Left kidney (tissue), 2 donors: Measurements from ENCODE around the gene TUBA4B. TPM values are rescaled to one million over a fixed set of nuclear protein-coding genes. Genes with fewer than 3 reads are reported as not detected.

Experiments
- DNase-seq: peaks from one replicate; pipeline ENCODE4 v3.0.0-alpha.2; 2013
- polyA plus RNA-seq: library from polyadenylated mRNA; unstranded; fragments of 120-200 nt; gene quantifications from one replicate; pipeline ENCODE4 v1.2.1, GENCODE V29; 2013; ENCODE audit not compliant: insufficient read length

TUBA4B gene
- polyA plus RNA-seq, 1 donor = 0.75 TPM

- DNase-seq = peak; percentile 95
Measured at GRCh38 chr2:219218732-219219701, 34.0 kb upstream of the TUBA4B start, which contains the start of gene ABCB6. ABCB6 (minus strand) TSS chr2:219218958; CDS start chr2:219218673, 285 bp downstream.

DNA sequence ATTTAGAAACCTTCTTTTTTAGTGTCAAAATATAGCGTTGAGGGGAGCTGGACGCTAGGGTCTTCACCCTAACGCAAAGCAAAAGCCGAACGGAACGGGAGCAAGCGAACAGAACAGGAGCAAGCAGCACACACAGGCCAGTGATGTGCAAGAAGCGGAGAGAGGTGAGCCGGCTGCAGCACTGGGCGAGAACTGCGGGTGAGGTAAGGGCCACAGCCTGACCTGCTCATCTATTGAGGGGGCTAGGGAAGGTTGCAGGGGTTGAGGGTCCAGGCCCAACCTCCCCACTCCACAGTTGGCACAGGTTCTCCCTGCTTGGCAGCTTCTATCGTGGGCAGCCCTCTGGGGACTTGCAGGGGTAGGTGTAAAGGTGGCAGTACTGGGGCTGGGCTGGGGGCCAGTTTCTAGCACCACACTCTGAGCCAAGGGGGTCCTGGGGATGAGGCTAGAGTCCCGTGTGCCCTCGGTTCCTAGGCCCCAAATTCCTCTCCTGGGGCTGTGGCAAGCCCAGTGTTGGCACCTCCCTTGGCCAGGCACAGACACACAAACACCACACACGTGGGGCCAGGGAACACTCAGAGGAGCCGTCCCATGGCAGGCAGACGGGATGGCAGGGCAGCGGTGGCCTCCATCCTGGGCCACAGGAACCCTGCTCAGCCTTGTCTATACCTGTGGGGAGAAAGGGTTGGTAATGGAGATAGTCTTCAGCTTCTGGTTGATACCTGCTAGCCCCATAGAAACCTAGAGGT, 33.1 kb upstream of the TUBA4B start:
- no peak for DNase-seq

DNA sequence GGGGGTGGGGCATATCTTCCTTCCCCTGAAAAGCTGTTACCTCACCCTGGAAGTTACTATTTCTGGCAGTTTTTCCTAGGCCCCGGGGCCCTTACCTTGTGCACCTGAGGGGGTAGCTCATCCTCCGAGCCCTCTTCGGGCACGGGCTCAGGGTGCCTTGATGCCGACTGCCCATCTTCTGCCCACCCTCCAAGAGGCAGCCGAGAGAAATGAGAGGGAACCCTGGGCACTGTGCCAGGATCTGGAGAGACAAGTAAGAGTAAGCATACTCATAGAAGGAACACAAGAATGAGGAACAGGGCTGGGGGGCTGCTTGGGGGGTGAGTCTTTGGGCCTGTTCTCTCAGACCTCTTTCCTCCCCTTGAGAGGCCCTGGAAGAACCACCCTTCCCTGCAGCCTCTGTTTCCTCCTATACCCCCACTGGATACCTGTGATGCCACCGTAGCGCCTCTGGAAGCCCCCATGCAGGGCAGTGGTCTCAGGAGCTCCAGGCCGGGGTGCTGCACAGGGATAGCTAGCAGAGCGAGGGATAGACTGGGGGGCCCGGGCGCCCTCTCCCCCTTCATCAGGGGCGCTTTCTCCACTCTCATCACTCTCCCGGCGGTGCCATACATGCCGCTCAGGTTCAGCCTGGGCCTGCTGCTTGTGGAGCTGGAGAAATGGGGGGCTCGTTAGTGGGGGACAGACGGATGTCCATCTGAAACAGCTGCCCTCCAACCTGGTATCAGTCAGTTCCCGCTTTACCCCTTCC, 32.2 kb upstream of the TUBA4B start:
- no peak for DNase-seq

DNA sequence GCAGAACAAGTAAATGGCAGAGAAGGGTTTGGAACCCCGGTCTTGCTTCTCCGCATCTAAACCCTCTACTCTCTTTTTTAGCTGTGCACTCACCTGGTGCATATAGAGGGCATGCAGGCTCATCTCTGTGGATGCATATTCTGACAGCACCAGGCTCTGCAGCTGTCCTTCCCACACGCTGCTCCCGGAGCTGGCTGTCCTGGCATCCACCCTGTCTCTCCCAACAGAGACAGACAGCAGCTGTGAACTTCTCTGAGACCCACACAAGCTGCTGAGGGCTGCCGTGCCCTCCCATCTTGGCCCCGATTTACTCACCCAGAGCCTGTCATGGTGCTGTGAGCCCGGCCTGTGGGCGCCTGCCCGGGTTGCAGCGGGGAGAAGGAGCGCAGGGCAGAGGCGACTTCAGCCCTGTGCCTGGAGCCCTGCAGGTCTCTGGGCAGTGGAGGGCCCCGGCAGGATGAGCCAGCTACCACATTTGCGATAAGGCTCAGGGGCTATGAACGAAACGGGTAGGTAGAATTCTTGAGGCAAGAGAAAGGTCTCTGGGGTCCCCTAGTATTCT, 31.0 kb upstream of the TUBA4B start:
- DNase-seq = no peak

- DNase-seq = no peak
Measured at GRCh38 chr2:219223831-219224610, 29.0 kb upstream of the TUBA4B start.

- DNase-seq = no peak
Measured at GRCh38 chr2:219225350-219225749, 27.7 kb upstream of the TUBA4B start.

DNA sequence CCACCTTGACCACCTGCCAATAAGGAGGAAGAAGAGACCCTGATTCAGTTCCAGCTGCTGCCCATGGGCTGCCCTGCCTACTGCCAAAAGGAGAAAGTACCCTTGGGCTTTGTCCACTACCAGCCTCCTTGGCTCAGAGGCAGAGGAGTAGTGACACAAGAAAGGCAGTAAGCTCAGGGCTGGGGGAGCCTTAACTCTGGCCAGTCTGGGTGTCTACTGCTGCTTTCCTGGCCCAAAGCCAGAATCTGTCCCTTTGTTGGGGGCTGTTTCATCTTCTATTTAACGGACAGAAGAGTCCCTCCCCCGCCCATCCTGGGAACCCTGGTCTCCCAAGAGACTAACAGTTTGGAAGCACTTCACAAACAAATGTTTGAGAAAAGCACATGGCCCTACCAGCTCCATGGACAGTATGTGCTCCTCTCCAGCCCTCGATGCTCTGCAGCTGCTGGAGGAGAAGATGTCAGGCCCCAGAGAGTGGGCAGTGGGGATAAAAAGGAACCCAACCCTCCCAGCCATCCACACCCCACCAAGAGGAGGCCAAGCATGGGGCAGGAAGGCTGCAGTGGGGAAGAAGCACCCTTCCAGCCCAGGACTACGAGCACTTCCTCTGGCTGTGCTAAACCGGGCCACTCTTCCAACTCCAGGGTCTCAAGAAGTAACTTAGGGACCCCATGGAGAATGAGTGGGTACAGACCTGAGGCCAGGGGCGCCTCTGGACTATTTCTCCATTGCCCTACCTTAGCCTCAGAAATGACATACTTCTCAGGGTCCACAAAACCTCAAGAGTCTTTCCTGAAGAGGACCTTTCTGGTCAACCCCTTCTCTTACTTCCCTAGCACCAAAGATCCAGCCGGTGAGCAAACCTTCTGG, 24.8 kb upstream of the TUBA4B start:
- DNase-seq = no peak

GRCh38 chr2:219228911-219229304, 24.1 kb upstream of the TUBA4B start:
- no peak for DNase-seq

- peak; percentile 99 for DNase-seq
Measured at GRCh38 chr2:219229305-219230058, 23.6 kb upstream of the TUBA4B start, which contains the start of the genes ANKZF1 and ATG9A. ANKZF1 (plus strand) TSS chr2:219229806; CDS start chr2:219230258, 452 bp downstream. ATG9A (minus strand) TSS chr2:219229636; CDS start chr2:219228024, 1,612 bp downstream.

DNA sequence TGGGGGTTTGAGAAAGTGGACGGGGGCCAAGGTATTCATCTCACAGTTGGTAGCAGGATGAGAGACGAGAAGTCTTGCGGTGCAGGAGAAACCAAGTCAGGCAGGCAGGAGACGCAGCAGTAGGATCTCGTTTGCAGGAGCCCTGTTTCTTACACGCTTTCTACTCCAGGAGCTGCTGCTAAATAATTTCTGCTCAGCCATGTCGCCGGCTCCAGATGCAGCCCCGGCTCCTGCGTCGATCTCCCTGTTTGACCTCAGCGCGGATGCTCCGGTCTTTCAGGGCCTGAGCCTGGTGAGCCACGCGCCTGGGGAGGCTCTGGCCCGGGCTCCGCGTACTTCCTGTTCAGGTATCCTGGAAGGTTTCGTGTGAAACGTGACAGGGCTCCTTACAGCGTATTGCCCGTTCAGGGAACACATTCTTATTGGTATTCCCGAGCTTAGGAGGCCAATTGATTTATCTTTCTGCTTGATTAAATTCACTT, 22.9 kb upstream of the TUBA4B start:
- no peak for DNase-seq

DNA sequence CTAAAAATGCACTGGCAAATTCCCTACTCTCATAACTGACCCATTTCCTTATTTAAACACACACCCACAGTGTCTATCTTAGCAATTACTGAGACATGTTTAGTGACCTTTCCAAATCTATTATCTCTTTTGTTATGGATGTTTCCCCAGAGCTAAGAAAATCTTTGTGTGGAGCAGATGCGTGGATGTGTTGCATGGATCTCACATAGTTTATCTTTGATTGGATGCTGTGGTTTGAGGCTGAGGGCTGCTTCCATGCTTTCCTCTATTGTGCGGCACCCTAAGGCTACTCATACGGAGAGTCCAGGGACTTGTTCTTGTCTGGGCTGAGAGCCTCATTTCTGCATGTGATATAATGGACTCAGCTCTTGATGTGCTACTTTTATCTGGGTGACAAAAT, 18.7 kb upstream of the TUBA4B start:
- no peak for DNase-seq

GRCh38 chr2:219243291-219243761, 9.7 kb upstream of the TUBA4B start:
- DNase-seq = no peak

DNA sequence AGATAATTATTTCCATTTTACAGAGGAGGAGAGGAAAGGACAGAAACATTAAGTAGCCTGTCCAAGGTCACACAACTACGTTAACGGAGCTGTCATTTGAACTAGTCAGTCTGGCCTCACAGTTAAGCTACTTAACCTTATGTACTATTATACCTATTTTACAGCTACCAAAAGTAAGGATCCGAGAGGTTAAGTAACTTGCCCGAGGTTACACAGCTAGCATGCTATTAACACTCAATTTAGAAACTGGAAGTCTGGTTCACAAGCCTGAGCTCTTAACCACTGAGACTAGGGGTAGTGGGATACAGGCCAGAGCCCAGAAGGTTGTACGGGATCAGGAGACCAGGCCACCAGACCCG, 8.3 kb upstream of the TUBA4B start:
- DNase-seq = no peak

DNA sequence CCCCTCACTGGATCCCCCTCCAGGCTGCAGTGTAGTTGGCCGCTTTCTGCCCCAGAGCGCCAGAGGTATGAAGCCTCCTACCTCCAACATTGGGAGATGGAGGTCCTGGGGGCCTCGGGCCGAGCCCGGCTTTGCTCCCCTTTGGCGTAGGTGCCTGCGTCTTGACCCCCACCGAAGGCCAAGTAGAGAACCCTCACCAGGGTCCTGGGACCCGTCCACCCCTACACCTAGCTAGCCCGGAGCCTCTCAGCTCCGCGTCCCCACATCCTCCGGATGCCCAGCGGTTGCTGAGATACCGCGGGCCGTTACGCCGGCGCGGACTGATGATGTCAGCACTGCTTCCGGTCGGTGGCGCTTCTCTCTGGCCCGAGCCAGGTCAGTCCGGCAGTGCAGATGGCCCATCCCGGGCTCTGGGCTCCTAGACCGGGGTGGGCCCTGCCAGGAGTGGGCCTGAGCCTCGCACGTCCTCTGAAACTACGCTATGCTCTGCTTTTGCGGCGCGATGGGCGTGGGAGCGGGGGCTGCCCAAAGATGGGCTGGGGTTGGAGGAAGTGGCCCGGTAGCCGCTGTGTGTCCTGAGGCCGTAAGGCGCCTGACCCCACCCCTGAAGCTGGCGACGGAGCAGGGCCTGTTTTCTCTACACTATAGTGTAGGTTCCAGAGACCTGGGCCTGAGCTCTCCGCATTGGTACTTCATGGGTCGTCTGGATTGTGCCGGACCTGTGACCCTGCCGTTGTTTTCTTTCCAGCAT, 7.7 kb upstream of the TUBA4B start, which contains the start of the genes GLB1L and STK16:
Gene GLB1L, minus strand, starts transcription at position 297 of the 751 bp plus-strand sequence. CDS start 1,871 bp downstream, outside the sequence.
Gene STK16, plus strand, starts transcription at position 332 of the 751 bp plus-strand sequence. CDS start 521 bp downstream, outside the sequence.
- DNase-seq = peak; percentile 93

DNA sequence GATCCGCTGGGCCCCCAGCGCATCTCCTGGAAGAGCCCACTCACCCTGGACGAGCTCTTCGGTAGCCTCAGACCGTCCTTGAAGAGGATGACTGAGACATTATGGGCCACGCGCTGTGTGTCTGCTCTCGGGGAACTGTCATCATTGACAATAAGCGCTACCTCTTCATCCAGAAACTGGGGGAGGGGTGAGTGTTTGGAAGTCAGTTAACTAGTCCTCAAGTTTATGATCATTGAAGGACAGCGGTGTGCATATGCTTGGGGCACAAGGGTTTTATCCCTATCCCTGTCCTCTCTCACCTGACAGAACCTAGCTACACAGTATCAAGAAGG, 7.2 kb upstream of the TUBA4B start:
- DNase-seq = no peak

GRCh38 chr2:219246559-219246958, 6.5 kb upstream of the TUBA4B start:
- DNase-seq = no peak

GRCh38 chr2:219247678-219248642, 5.1 kb upstream of the TUBA4B start:
- no peak for DNase-seq
